Kidney epithelial cell (primary cell): ENCODE measurements around the gene JAKMIP2. TPM values are rescaled to one million over a fixed set of nuclear protein-coding genes. Genes with fewer than 3 reads are reported as not detected.

Source experiments
- DNase-seq: peaks from one replicate; pipeline ENCODE4 v3.0.0-alpha.2; 2010; ENCODE audit warnings: low read depth
- H3K27me3 ChIP-seq: 2 replicates; pipeline ENCODE4 v1.6.0; 2011; ENCODE audit warnings: low read length; ENCODE audit not compliant: control insufficient read depth, insufficient read depth
- H3K36me3 ChIP-seq: 2 replicates; pipeline ENCODE4 v1.5.1; 2011; ENCODE audit warnings: low read length; ENCODE audit not compliant: control insufficient read depth, insufficient read depth
- H3K4me3 ChIP-seq: 2 replicates; pipeline ENCODE4 v1.5.1; 2011; ENCODE audit warnings: low read depth, mild to moderate bottlenecking, control low read depth, low read length
- CTCF ChIP-seq: IDR thresholded peaks from 2 replicates; pipeline ENCODE4 v1.5.1; 2011; ENCODE audit warnings: mild to moderate bottlenecking, moderate library complexity, low read length, control low read depth, inconsistent platforms; ENCODE audit not compliant: insufficient read depth, poor library complexity, severe bottlenecking
- total RNA-seq: library from RNA; depleted of rRNA; stranded (reverse); fragments of >200 nt; gene quantifications from 2 replicates; pipeline ENCODE4 v1.2.3, GENCODE V29; 2015

JAKMIP2 gene
- total RNA-seq, 1 donor from 2014 or later: 0.42 TPM

GRCh38 chr5:147690595-147690994 lies 91.9 kb downstream of the JAKMIP2 start:
- Histone ChIP-seq H3K4me3 (no peak overlapping the region), H3K27me3 (no peaks in the 10 kb centered on the region), H3K36me3 (no peaks in the 10 kb centered on the region)
- DNase-seq: peak; percentile 25
- peak; percentile 28 for TF ChIP-seq CTCF

GRCh38 chr5:147689426-147689825 lies 93.1 kb downstream of the JAKMIP2 start:
- no peaks in the 10 kb centered on the region for H3K36me3 ChIP-seq
- TF ChIP-seq CTCF: no peak
- no peaks in the 10 kb centered on the region for H3K27me3 ChIP-seq
- H3K4me3 ChIP-seq: no peak overlapping the region
- no peak for DNase-seq

GRCh38 chr5:147688656-147689356 lies 93.7 kb downstream of the JAKMIP2 start:
- Histone ChIP-seq H3K27me3 (no peaks in the 10 kb centered on the region), H3K36me3 (no peaks in the 10 kb centered on the region), H3K4me3 (no peak overlapping the region)
- DNase-seq: no peak
- TF ChIP-seq CTCF: no peak

- Histone ChIP-seq H3K36me3 (no peaks in the 10 kb centered on the region), H3K27me3 (no peaks in the 10 kb centered on the region), H3K4me3 (no peak overlapping the region)
- DNase-seq: no peak
- TF ChIP-seq CTCF: no peak
Measured at GRCh38 chr5:147687118-147687517, 95.4 kb downstream of the JAKMIP2 start.

GRCh38 chr5:147686421-147686820 lies 96.1 kb downstream of the JAKMIP2 start:
- no peaks in the 10 kb centered on the region for H3K36me3 ChIP-seq
- H3K27me3 ChIP-seq: no peaks in the 10 kb centered on the region
- no peak for DNase-seq
- no peak overlapping the region for H3K4me3 ChIP-seq
- TF ChIP-seq CTCF: no peak

- no peak overlapping the region for H3K4me3 ChIP-seq
- peak; percentile 14 for DNase-seq
- H3K36me3 ChIP-seq: no peaks in the 10 kb centered on the region
- no peak for TF ChIP-seq CTCF
- H3K27me3 ChIP-seq: no peaks in the 10 kb centered on the region
Measured at GRCh38 chr5:147685993-147686392, 96.5 kb downstream of the JAKMIP2 start.
